PC-9 (cell line): ENCODE measurements around the gene SLIT1. TPM values are rescaled to one million over a fixed set of nuclear protein-coding genes. Genes with fewer than 3 reads are reported as not detected.

Experiments
- BruUV-seq: library from RNA; stranded (reverse); fragments of 400-500 nt; replicated peaks from 2 replicates; lab custom pipeline; 2021; lab: Mats Ljungman, UMichigan
- CTCF ChIA-PET: fragments of 300-600 bp; sonication (Branson Sonifier 250); formaldehyde crosslinking; loops from one replicate; lab custom pipeline; 2022; ENCODE audit warnings: antibody characterized with exemption; lab: Charles Lee
- POLR2A ChIA-PET: fragments of 300-600 bp; sonication (Branson Sonifier 250); formaldehyde crosslinking; loops from one replicate; lab custom pipeline; 2022; ENCODE audit warnings: antibody characterized with exemption; ENCODE audit not compliant: unreplicated experiment; lab: Charles Lee
- DNase-seq, 2 experiments: peaks; one replicate each; pipeline versions ENCODE4 v3.0.0 to v3.0.0-alpha.2; 2015 to 2022; ENCODE audit warnings: mixed read lengths in 1 of 2
- H2AFZ ChIP-seq: fragments of 200-600 bp; sonication (generic); 2 replicates; pipeline ENCODE4 v1.8.1; 2017; ENCODE audit warnings: antibody characterized with exemption
- H3F3A ChIP-seq: fragments of 200-600 bp; sonication (generic); 2 replicates; pipeline ENCODE4 v1.8.1; 2017; ENCODE audit warnings: antibody characterized with exemption, mild to moderate bottlenecking, low read depth; ENCODE audit not compliant: insufficient read depth
- H3K27ac ChIP-seq: fragments of 200-600 bp; sonication (generic); 2 replicates; pipeline ENCODE4 v1.6.1; 2016; ENCODE audit warnings: mixed run types
- H3K27me3 ChIP-seq: fragments of 200-600 bp; sonication (generic); 2 replicates; pipeline ENCODE4 v1.6.1; 2016; ENCODE audit warnings: low read depth, mixed run types; ENCODE audit not compliant: insufficient read depth
- H3K36me3 ChIP-seq: fragments of 200-600 bp; sonication (generic); 2 replicates; pipeline ENCODE4 v1.6.1; 2016; ENCODE audit warnings: low read depth, mixed run types
- H3K4me1 ChIP-seq: fragments of 200-600 bp; sonication (generic); replicated peaks from 2 replicates; pipeline ENCODE4 v1.6.1; 2016; ENCODE audit warnings: mixed run types; ENCODE audit not compliant: insufficient read depth
- H3K4me2 ChIP-seq: fragments of 200-600 bp; sonication (generic); 2 replicates; pipeline ENCODE4 v1.6.1; 2017; ENCODE audit warnings: mixed run types
- H3K4me3 ChIP-seq: fragments of 200-600 bp; sonication (generic); 2 replicates; pipeline ENCODE4 v1.6.1; 2016; ENCODE audit warnings: mixed run types
- H3K79me2 ChIP-seq: fragments of 200-600 bp; sonication (generic); 2 replicates; pipeline ENCODE4 v1.6.1; 2017; ENCODE audit warnings: low read depth, mixed run types
- H3K9me2 ChIP-seq: fragments of 200-600 bp; sonication (generic); 2 replicates; pipeline ENCODE4 v1.8.1; 2017; ENCODE audit warnings: mild to moderate bottlenecking; ENCODE audit not compliant: insufficient read depth
- H3K9me3 ChIP-seq: fragments of 200-600 bp; sonication (generic); 2 replicates; pipeline ENCODE4 v1.8.1; 2016; ENCODE audit warnings: low read depth; ENCODE audit not compliant: insufficient read depth
- H4K20me1 ChIP-seq: fragments of 200-600 bp; sonication (generic); 2 replicates; pipeline ENCODE4 v1.8.1; 2017; ENCODE audit not compliant: insufficient read depth
- CTCF ChIP-seq: fragments of 200-600 bp; sonication (generic); conservative IDR thresholded peaks from 2 replicates; pipeline ENCODE4 v1.6.1; 2017; ENCODE audit warnings: mixed run types, antibody characterized with exemption, mild to moderate bottlenecking, moderate library complexity
- EZH2 ChIP-seq: fragments of 200-600 bp; sonication (generic); IDR thresholded peaks from 2 replicates; pipeline ENCODE4 v1.8.0; 2017; ENCODE audit warnings: antibody characterized with exemption, low read depth
- intact Hi-C: fragments of 100-400 bp; cut with micrococcal nuclease; formaldehyde crosslinking; loops from one replicate; pipeline ENCODE4 v1.10.0; 2022; ENCODE audit not compliant: unreplicated experiment
- total RNA-seq: library from RNA; stranded (reverse); gene quantifications from 2 replicates; pipeline ENCODE4 v1.2.3, GENCODE V29; 2021

The SLIT1 gene
- total RNA-seq, 1 experiment from 2014 or later, result not detected

- no peak overlapping the region for H2AFZ ChIP-seq
- no peaks in the 10 kb centered on the region for H3K36me3 ChIP-seq
- H3K4me3 ChIP-seq, result no peak overlapping the region
- H3K9me2 ChIP-seq, result no peaks in the 10 kb centered on the region
- CTCF ChIA-PET, result no interaction called here
- no peak overlapping the region for H3K27ac ChIP-seq
- no peaks in the 10 kb centered on the region for H3F3A ChIP-seq
- POLR2A ChIA-PET, result no interaction called here
- no peak for DNase-seq
- intact Hi-C loops, result no loop called here
- TF ChIP-seq EZH2 (no peak), CTCF (no peak)
- no peak overlapping the region for H3K4me2 ChIP-seq
- no peaks in the 10 kb centered on the region for H3K4me1 ChIP-seq
- H3K27me3 ChIP-seq, result peaks cover 31% of the 10 kb centered on the region
- no TSS peak for BruUV-seq
- no peaks in the 10 kb centered on the region for H4K20me1 ChIP-seq
- H3K79me2 ChIP-seq, result no peaks in the 10 kb centered on the region
- no peaks in the 10 kb centered on the region for H3K9me3 ChIP-seq
Measured at GRCh38 chr10:97188261-97188711, 2.5 kb upstream of the SLIT1 start.

- ChIA-PET POLR2A (no interaction called here), CTCF (no interaction called here)
- Histone ChIP-seq H3K4me2 (no peak overlapping the region), H3K9me2 (no peaks in the 10 kb centered on the region), H3F3A (no peaks in the 10 kb centered on the region), H4K20me1 (no peaks in the 10 kb centered on the region), H3K27me3 (peaks cover 28% of the 10 kb centered on the region), H3K4me1 (no peaks in the 10 kb centered on the region), H2AFZ (no peak overlapping the region), H3K9me3 (no peaks in the 10 kb centered on the region), H3K27ac (no peak overlapping the region), H3K79me2 (no peaks in the 10 kb centered on the region), H3K4me3 (no peak overlapping the region), H3K36me3 (no peaks in the 10 kb centered on the region)
- BruUV-seq, result no TSS peak
- intact Hi-C loops, result no loop called here
- DNase-seq, result no peak
- TF ChIP-seq CTCF, result no peak
- no peak for TF ChIP-seq EZH2
Measured at GRCh38 chr10:97186911-97187310, 1.2 kb upstream of the SLIT1 start.

GRCh38 chr10:97184971-97185325 lies 811 bp downstream of the SLIT1 start:
- no peak overlapping the region for H3K4me3 ChIP-seq
- DNase-seq, result no peak
- intact Hi-C loops, result no loop called here
- no peak overlapping the region for H2AFZ ChIP-seq
- CTCF ChIA-PET, result no interaction called here
- POLR2A ChIA-PET, result no interaction called here
- BruUV-seq, result no TSS peak
- no peak overlapping the region for H3K4me2 ChIP-seq
- no peak for TF ChIP-seq EZH2
- TF ChIP-seq CTCF, result no peak
- no peaks in the 10 kb centered on the region for H3K36me3 ChIP-seq
- no peaks in the 10 kb centered on the region for H3K9me3 ChIP-seq
- H4K20me1 ChIP-seq, result no peaks in the 10 kb centered on the region
- H3K9me2 ChIP-seq, result no peaks in the 10 kb centered on the region
- no peak overlapping the region for H3K27ac ChIP-seq
- peaks cover 38% of the 10 kb centered on the region for H3K27me3 ChIP-seq
- no peaks in the 10 kb centered on the region for H3K4me1 ChIP-seq
- H3F3A ChIP-seq, result no peaks in the 10 kb centered on the region
- H3K79me2 ChIP-seq, result no peaks in the 10 kb centered on the region
